HG02763 (cell line): ENCODE data around the gene SULT4A1.
"Not testable (repeated sequence)": the region's sequence is repeated elsewhere in the genome, so short reads cannot be mapped to it uniquely, and the experiment has no call there.

Experiments
- ATAC-seq: cut with Tn5 transposase; IDR thresholded peaks from one replicate; pipeline ENCODE4 v1.9.1; 2021; ENCODE audit warnings: mild to moderate bottlenecking, moderate library complexity; ENCODE audit not compliant: unreplicated experiment

Gene SULT4A1

GRCh38 chr22:43887391-43887790 is 25.1 kb upstream of the SULT4A1 start:
- no peak for ATAC-seq

DNA sequence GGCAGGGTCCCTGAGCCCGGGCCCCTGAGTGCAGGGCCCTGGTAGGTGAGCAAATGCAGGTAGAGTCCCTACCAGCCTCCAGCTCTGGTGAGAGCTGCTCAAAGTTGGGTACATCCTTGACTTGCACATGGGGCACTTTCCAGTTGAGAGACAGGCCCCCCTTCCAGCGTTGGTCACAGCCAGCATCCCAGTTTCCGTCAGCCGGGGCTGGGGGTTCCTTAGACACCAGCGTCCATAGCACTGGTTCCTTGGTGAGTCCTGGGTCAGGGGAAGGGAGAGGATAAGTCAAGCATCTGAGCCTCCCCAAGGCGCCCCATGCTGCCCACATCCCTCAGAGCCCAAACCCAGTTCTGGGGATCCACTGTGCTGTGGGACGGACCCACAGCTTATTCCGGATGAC is 23.9 kb upstream of the SULT4A1 start:
- ATAC-seq: no peak

DNA sequence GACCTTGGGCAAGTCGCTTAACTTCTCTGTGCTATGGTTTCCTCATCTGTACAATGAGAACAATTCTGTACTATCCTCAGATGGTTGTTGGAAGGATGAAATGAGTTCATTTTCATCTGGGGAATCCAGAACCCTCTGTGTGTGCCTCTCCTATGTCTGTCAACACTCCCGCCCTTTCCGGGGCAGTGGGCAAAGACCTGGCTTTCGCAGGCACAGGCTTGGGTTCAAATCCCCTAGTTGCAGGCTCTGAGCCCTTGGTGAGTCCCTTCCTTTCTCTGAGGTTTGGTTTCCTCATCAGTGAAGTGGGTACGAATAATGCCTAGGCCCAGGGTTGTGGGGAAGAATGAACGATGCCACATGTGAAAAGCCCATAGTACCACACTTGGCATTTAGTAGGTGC is 23.5 kb upstream of the SULT4A1 start:
- ATAC-seq: no peak

DNA sequence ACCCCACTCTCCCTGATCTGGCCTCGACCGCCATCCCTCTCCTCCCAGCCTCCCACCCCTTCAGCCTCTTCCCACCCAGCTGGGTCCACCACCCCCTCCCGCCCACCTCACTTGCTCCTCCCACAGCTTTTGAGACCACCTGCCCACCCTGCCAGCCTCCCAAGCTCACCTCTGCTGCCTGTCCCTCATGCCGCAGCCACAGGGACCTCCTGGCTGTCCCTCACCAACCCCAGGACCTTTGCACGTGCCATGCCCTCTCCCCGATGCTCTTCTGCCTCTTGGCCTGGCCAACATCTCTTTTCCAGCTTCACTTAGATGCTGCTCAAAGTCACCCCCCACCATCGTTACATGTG is 23.0 kb upstream of the SULT4A1 start:
- ATAC-seq: no peak

DNA sequence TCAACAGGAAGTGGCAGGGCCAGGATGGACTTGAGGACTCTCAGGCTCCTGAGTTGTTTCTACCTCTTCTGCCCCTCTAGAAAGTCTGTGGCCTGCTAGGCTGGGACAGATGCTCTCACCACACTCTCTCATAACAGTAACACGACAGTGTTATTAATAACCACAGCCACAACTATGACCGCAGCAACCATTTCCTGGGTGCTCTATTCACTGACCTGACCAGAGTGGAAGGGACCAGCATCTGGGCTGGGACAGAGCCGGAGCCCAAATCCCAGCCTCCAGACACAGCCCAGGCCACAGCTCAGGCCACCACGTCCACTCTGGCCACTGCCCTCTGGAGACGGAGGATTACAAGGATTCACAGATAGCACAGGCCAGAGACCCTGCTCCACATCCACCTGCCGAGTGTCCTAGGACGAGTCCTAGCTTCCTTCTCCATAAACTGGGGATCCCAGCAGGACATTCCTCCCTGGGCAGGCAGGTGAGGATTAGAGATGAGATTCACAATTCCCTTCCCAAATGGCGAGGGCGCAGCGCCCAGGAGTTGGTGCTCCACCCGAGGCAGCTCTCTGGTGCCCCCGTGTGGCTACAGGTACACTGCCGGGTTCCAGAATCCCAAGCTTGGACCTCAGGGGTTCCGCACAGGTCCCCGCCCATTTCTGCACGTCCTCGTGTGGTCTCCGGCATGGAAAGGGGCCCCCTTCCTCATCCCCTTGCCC is 22.4 kb upstream of the SULT4A1 start:
- no peak for ATAC-seq

- ATAC-seq: no peak
Measured at GRCh38 chr22:43883719-43884415, 21.6 kb upstream of the SULT4A1 start.

DNA sequence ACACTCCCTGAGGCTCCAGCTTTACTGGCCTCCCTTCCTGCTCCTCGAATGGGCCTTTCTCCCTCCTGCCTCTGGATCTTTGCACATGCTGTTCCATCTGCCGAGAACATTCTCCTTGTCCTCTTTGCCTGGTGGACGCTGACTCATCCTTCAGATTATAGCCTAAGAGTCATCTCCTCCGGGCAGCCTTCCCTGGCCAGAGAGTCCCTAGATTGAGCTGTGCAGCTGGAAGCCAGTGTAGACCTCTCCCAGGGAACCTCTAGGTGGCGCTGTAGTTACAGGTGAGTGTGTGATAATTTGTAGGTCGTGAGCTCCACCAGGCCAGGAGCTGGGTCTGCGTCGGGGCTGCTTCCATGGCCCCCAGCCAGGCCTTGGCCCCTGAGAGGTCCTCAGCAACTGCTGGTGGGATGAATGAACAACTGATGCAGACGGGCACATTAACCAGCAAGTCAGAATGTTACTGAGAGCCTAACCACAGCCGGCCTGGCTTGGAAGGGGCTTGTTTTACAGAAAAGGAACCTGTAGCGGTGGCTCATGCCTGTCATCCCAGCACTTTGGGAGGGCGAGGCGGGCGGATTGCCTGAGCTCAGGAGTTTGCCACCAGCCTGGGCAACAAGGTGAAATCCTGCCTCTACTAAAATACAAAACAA is 20.8 kb upstream of the SULT4A1 start:
- ATAC-seq: no peak

DNA sequence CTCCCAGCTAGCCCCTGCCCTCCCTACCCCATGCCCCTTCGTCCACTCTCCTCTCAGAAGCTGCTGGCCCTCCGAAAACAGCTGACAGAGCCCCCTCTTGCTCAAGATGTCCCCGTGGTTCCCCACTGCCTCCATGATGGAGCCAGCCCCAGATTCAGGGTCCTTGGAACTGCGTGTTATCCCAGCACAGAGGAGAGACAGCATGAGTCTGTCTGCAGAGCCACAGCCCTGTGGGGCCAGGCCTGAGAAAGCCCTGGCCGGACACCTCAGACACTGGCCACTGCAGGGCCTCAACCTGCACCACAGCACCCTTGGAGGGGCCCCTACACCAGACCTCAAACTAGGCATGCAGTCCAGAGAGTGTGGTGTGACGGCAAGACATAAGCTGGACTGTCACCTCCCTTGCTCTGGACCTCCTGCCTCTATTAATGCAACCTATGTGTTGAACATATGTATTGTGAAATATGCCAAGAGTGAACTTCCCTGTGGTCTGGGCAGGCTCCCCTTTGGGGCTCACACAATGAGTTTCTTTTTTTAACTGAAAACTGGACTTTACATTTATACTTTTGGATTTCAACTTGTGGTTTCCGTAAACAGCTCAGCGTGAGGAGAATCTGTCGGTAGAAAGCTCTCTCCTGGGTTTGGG is 19.9 kb upstream of the SULT4A1 start:
- ATAC-seq: no peak

DNA sequence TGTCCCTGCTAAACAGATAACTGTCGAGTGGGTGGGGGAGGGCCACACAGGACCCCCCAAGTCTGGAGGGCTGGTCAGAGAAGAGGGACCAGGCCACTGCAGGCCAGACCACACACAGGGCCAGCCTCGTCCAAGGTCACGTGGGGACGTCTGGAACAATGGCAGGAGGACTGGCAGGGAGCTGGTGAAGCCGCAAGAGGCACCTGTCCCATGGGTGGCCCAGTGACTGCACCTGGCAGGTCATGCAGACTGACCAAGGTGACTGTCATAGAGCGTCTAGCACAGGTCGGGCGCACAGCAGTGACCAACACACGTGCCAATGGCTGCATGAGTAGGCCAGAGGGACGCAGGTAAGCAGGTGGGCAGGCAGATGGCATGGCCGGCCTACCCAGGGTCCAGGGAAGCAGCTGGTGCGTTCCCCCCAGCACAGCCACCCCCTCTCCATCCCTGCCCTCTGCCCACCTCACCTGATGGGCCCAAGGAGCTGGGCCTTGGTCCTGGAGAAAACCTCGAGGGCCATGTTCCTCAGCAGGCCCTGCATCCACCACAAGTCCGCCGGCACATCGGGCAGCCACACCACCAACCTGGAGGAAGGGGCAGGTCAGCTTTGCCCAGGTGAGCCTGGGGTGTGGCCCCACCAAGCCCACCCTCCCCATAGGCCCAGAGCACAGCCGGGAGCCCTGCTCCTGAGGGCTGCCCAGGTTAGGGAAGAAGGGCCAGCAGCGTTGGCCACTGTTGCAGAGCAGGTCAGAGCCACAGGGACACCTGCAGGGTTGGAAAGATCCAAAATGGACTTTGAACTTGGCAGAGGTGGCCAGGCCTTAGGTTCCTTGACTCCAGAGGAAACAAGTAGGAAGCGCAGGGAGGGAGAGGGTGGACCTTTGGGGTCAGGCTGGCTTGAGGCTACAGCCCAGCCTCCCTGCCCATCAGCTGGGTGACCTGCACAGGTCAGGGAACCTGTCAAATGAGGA is 19.1 kb upstream of the SULT4A1 start:
- ATAC-seq: no peak

GRCh38 chr22:43880541-43880991 is 18.3 kb upstream of the SULT4A1 start:
- ATAC-seq: no peak

- ATAC-seq: no peak
Measured at GRCh38 chr22:43879901-43880540, 17.7 kb upstream of the SULT4A1 start.

- no peak for ATAC-seq
Measured at GRCh38 chr22:43878831-43879550, 16.7 kb upstream of the SULT4A1 start.

DNA sequence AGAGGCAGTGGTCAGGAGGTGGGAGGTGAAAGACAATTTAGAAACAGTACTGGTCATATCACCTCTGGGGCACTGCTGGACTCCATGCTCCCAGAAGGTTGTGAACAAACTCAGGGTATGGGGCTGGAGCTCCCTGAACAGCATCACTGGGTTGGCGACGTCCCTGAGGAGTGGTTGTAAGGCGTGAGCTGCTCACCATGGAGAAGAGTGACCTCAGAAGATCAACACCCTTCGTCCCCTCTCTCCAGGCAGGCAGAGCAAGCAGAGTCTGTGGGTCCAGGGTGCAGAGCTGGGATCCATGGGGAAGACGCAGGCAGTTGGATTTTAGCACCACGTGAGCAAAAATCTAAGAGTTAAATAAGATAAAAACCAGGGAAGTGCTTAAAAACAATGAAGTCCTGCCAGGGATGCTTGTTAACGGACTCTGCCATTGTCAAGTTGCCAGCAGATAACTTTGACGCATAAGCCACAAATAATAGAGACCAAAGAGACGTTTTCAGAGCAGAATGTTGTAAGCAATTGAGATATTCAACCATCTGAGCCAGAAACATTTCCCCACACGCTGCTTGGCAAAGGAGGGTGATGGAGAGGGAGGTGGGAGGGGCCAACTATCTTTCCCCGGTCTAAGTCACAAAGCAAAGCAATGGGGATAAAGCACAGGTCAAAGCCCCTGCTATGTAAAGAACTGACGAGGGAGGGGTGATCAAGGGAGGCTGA is 15.9 kb upstream of the SULT4A1 start:
- ATAC-seq: no peak

GRCh38 chr22:43876866-43877509 is 14.7 kb upstream of the SULT4A1 start:
- ATAC-seq: no peak

GRCh38 chr22:43869799-43870198 is 7.5 kb upstream of the SULT4A1 start:
- no peak for ATAC-seq

DNA sequence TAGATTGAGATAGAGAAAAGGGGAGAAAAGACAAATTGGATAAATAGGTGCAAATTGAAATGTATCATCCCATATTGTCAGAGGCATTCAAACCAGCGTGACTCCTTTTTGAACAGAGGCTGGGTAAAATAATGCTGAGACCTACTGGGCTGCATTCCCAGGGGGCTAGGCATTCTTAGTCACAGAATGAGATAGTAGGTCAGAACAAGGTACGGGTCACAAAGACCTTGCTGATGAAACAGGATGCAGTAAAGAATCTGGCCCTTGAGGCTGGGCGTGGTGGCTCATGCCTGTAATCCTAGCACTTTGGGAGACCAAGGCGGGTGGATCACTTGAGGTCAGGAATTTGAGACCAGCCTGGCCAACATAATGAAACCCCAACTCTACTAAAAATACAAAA is 6.7 kb upstream of the SULT4A1 start:
- not testable (repeated sequence) for ATAC-seq

DNA sequence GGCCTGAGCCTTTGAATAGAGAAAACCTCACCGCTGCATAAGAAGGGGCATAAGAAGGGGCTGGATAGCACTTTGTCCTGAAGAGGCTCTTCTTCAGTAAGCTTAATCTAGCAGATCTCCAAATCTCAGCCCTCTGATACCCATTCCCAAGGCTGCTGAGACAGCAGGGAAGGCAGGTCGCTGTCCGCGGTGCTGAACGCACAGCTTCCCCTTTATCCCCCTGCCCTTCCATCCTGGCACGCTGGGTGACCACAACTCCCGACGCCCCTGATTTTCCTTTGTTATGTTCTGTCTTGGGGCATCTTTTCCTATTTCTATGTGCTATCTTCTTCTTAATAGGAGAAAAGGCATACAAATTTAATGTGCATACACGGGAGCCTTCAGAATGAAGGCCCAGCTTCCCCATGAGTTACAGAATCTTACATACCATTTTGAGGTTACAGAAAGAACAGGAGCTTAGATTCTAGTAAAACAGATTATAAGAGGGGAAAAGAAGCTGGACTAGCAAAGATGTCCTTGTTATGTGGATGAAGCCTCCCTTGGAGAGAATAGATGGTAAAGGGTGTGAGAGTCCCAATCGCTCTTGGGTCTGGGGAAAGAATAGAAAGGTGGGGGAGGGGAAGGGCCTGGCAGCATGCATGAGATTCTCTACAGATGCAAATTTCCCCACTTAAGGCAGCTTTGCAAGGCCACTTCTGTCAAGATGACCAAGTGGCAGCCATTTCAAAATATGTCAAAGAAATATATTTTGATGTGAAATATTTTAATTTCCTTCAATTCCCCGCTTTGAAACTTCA is 5.7 kb upstream of the SULT4A1 start:
- no peak for ATAC-seq

- no peak for ATAC-seq
Measured at GRCh38 chr22:43862882-43863202, 529 bp upstream of the SULT4A1 start.
